ENCODE measurements around the gene BOK. TPM values are rescaled to one million over a fixed set of nuclear protein-coding genes. Genes with fewer than 3 reads are reported as not detected.
A peak's percentile ranks its signal among the peaks of the same experiment; 100 is the strongest.

Gene BOK
- total and polyA plus RNA-seq, 9 of the 15 experiments (the other 6 are each of a cell fraction or from before 2014, with no cell fraction given), result 0.03 to 3.3 (median 2.0) TPM; not detected in 1

GRCh38 chr2:241542278-241542605, 16.3 kb upstream of the BOK start:
- POLR2A ChIA-PET, result interaction anchor here (0.6 to 1.1 kb wide), 3 partner anchors 18 to 49 kb away, joined by 3 read pairs; no protein-coding TSS in a partner anchor
- H2AFZ ChIP-seq (ENCODE audit: low read depth, low read length), result no peak overlapping the region
- H3K36me3 ChIP-seq (ENCODE audit: control insufficient read depth, insufficient read depth, low read length), result no peaks in the 10 kb centered on the region
- DNase-seq (ENCODE audit: extremely low read depth in 1 of 4, low spot score in 3 of 4) (no peak), ATAC-seq (no peak), FAIRE-seq (no peak)
- 81% methylated on average over 9 of the region's 15 CpGs for WGBS (ENCODE audit: insufficient coverage, low coverage, missing lambda C conversion rate)
- H3K27me3 ChIP-seq (ENCODE audit: control insufficient read depth in 2 of 2, insufficient read depth in 2 of 2, low read length in 2 of 2), result no peaks in the 10 kb centered on the region; a peak in 1 of 5 replicates
- no peak overlapping the region for H3K4me2 ChIP-seq (ENCODE audit: insufficient read depth, low read length)
- BruUV-seq (replicated peaks), result no TSS peak
- no peaks in the 10 kb centered on the region for H3K9me3 ChIP-seq (replicated peaks; ENCODE audit: control insufficient read depth, insufficient read depth, low read depth, low read length)
- no peak overlapping the region for H3K27ac ChIP-seq (ENCODE audit: extremely low read depth, low read depth, low read length)
- no peaks in the 10 kb centered on the region for H4K20me1 ChIP-seq (replicated peaks; ENCODE audit: control insufficient read depth, insufficient read depth, low read length)
- CTCF ChIA-PET (ENCODE audit: low intra/inter-chr PET ratio), result no interaction called here
- H3K79me2 ChIP-seq (ENCODE audit: control insufficient read depth, insufficient read depth, low read length), result no peaks in the 10 kb centered on the region
- in situ Hi-C loops (cut with MboI) (no loop called here), intact Hi-C loops (cut with micrococcal nuclease) (no loop called here)
- H3K9ac ChIP-seq (ENCODE audit: insufficient read depth in 1 of 2, low read depth in 2 of 2, low read length in 2 of 2), result no peak overlapping the region
- no peaks in the 10 kb centered on the region for H3K9me1 ChIP-seq (ENCODE audit: control insufficient read depth, insufficient read depth, low read length)
- peaks cover 31 to 57% of the 10 kb centered on the region in 2 experiments for H3K4me1 ChIP-seq (replicated peaks in 1 of 2; ENCODE audit: control insufficient read depth in 2 of 2, insufficient read depth in 2 of 2, low read length in 2 of 2)
- no peak overlapping the region for H3K4me3 ChIP-seq
- TF ChIP-seq ZNF217 (CRISPR knock-in tag; IDR thresholded peaks at IDR 0.05) (no peak), PTRF (tag; IDR thresholded peaks at IDR 0.05) (no peak)

- no TSS peak for BruUV-seq (replicated peaks)
- H3K9me1 ChIP-seq (ENCODE audit: control insufficient read depth, insufficient read depth, low read length), result no peaks in the 10 kb centered on the region
- 38% methylated on average over 10 of the region's 10 CpGs for WGBS (ENCODE audit: insufficient coverage, low coverage, missing lambda C conversion rate)
- ChIA-PET POLR2A (interaction anchor here (0.6 kb wide), 1 partner anchor 35 kb away, joined by 4 read pairs; no protein-coding TSS in a partner anchor), CTCF (ENCODE audit: low intra/inter-chr PET ratio) (no interaction called here)
- no peak for DNase-seq (ENCODE audit: extremely low read depth in 1 of 4, low spot score in 3 of 4)
- peaks cover 32 to 58% of the 10 kb centered on the region in 2 experiments for H3K4me1 ChIP-seq (replicated peaks in 1 of 2; ENCODE audit: control insufficient read depth in 2 of 2, insufficient read depth in 2 of 2, low read length in 2 of 2)
- H3K9me3 ChIP-seq (replicated peaks; ENCODE audit: control insufficient read depth, insufficient read depth, low read depth, low read length), result no peaks in the 10 kb centered on the region
- H3K79me2 ChIP-seq (ENCODE audit: control insufficient read depth, insufficient read depth, low read length), result no peaks in the 10 kb centered on the region
- no peak overlapping the region for H3K4me3 ChIP-seq
- peak overlapping the region in 1 of 2 experiments; percentile 48; a peak in 1 of 4 replicates for H3K9ac ChIP-seq (ENCODE audit: insufficient read depth in 1 of 2, low read depth in 2 of 2, low read length in 2 of 2)
- H4K20me1 ChIP-seq (replicated peaks; ENCODE audit: control insufficient read depth, insufficient read depth, low read length), result no peaks in the 10 kb centered on the region
- H3K27ac ChIP-seq (ENCODE audit: extremely low read depth, low read depth, low read length), result no peak overlapping the region
- peaks cover 0 to 11% of the 10 kb centered on the region in 2 experiments; a peak in 2 of 5 replicates for H3K27me3 ChIP-seq (ENCODE audit: control insufficient read depth in 2 of 2, insufficient read depth in 2 of 2, low read length in 2 of 2)
- intact Hi-C loops (cut with micrococcal nuclease), result no loop called here
- H2AFZ ChIP-seq (ENCODE audit: low read depth, low read length), result peak overlapping the region; percentile 88
- H3K36me3 ChIP-seq (ENCODE audit: control insufficient read depth, insufficient read depth, low read length), result no peaks in the 10 kb centered on the region
- TF ChIP-seq ZFP91 (CRISPR knock-in tag; IDR thresholded peaks at IDR 0.05) (no peak), NFIC (IDR thresholded peaks at IDR 0.05) (peak; percentile 33; the same call in 1 of the 2 replicates)
- no peak for FAIRE-seq
- in situ Hi-C loops (cut with MboI), result no loop called here
- ATAC-seq, result no peak
- H3K4me2 ChIP-seq (ENCODE audit: insufficient read depth, low read length), result no peak overlapping the region
These were observed 13.4 kb upstream of the BOK start for GRCh38 chr2:241545106-241545505.

Data from K562 (cell line).